Measurements from ENCODE around the gene ANO7.

GRCh38 chr2:241269707-241270520, 81.4 kb downstream of the ANO7 start:
- TF ChIP-seq CTCF (IDR thresholded peaks at IDR 0.05; ENCODE audit: poor library complexity, severe bottlenecking), result no peak
- no peak for TF ChIP-seq SMC3 (conservative IDR thresholded peaks at IDR 0.05; ENCODE audit: poor library complexity)
- TF ChIP-seq EZH2 (IDR thresholded peaks at IDR 0.05; ENCODE audit: borderline replicate concordance, insufficient read depth, low read length, poor library complexity, severe bottlenecking), result no peak
- TF ChIP-seq REST (IDR thresholded peaks at IDR 0.05; ENCODE audit: borderline replicate concordance), result no peak
- TF ChIP-seq RAD21 (conservative IDR thresholded peaks at IDR 0.05), result no peak
- TF ChIP-seq EP300 (conservative IDR thresholded peaks at IDR 0.05; ENCODE audit: poor library complexity, severe bottlenecking), result no peak
- no peak for TF ChIP-seq POLR2AphosphoS5 (IDR thresholded peaks at IDR 0.05)
- no peak for TF ChIP-seq MXI1 (conservative IDR thresholded peaks at IDR 0.05; ENCODE audit: poor library complexity, severe bottlenecking)
- no peak for TF ChIP-seq TAF1 (IDR thresholded peaks at IDR 0.05; ENCODE audit: low read depth)

All from neural cell (in vitro differentiated cells).